Brain microvascular endothelial cell (primary cell): ENCODE measurements around the gene CDK2.

Experiments
- DNase-seq: peaks from one replicate; pipeline ENCODE4 v3.0.0-alpha.2; 2020
- H3K27ac ChIP-seq: fragments of 250-450 bp; sonication (Bioruptor Pico); 2 replicates; pipeline ENCODE4 v1.5.1; 2020; ENCODE audit warnings: mild to moderate bottlenecking, moderate library complexity
- H3K27me3 ChIP-seq: fragments of 250-450 bp; sonication (Bioruptor Pico); replicated peaks from 2 replicates; pipeline ENCODE4 v1.5.1; 2020; ENCODE audit warnings: mild to moderate bottlenecking
- H3K36me3 ChIP-seq: fragments of 250-450 bp; sonication (Bioruptor Pico); replicated peaks from 2 replicates; pipeline ENCODE4 v1.5.1; 2020; ENCODE audit warnings: mild to moderate bottlenecking
- H3K4me3 ChIP-seq: 2 replicates; pipeline ENCODE4 v1.5.1; 2011; ENCODE audit warnings: low read depth, mild to moderate bottlenecking, control low read depth, low read length, moderate library complexity
- in situ Hi-C: cut with HindIII; loops from 2 replicates; pipeline ENCODE4 v1.10.0; 2017; ENCODE audit warnings: low sequenced_read_pairs, low pct_ligation_motif_present
- TF ChIP-seq, protein P1 (sequence below): IDR thresholded peaks from 2 replicates; pipeline ENCODE4 v1.5.1; 2011; ENCODE audit warnings: low read depth, mild to moderate bottlenecking, moderate library complexity, low read length, control low read depth, inconsistent platforms; ENCODE audit errors: missing control alignments

Gene CDK2

DNA sequence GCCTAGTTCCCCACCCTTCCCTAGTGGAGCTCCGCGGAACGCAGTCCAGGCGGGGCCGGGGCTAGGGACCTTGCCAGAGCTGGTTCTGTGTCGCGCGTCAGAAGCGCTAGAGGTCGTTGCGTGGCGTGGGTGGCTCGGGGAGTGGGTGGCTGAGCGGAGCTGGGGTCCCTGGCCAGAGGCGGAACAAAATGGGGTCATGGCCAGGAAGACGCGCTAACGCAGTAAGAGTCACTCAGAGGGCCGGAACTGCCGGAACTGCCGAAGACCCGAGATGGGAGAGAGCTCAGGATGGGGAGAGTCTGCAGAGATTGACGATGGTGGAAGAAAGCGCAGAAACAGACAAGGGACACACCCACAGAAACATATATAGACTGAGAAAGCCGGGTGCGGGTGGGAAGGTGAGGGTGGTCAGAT is 30.9 kb upstream of the CDK2 start:
- Histone ChIP-seq H3K4me3 (peak overlapping the region; percentile 44), H3K27me3 (no peaks in the 10 kb centered on the region), H3K36me3 (peaks cover 2% of the 10 kb centered on the region), H3K27ac (no peak overlapping the region)
- DNase-seq = no peak
- in situ Hi-C loops = no loop called here
- TF ChIP-seq, protein P1, sequence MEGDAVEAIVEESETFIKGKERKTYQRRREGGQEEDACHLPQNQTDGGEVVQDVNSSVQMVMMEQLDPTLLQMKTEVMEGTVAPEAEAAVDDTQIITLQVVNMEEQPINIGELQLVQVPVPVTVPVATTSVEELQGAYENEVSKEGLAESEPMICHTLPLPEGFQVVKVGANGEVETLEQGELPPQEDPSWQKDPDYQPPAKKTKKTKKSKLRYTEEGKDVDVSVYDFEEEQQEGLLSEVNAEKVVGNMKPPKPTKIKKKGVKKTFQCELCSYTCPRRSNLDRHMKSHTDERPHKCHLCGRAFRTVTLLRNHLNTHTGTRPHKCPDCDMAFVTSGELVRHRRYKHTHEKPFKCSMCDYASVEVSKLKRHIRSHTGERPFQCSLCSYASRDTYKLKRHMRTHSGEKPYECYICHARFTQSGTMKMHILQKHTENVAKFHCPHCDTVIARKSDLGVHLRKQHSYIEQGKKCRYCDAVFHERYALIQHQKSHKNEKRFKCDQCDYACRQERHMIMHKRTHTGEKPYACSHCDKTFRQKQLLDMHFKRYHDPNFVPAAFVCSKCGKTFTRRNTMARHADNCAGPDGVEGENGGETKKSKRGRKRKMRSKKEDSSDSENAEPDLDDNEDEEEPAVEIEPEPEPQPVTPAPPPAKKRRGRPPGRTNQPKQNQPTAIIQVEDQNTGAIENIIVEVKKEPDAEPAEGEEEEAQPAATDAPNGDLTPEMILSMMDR = peak; percentile 16

DNA sequence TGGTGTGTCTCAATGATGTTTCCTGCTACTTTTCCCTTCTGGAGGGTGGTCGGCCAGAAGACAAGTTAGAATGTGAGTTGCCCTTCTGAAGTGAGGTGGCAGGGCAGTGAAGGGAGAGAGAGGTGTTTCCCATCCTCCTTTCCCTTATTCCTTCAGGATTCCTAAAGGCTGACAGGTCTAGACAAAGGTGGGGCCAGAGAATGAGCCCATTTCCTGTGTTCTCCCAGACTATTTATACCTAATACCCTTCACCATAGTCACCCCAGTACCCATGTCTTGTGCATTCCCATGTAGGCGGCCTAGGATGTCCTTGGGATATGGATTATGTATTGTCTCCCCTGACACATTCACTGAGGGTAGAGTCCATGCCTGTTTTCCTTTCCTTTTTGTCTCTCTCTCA is 28.6 kb upstream of the CDK2 start:
- DNase-seq = no peak
- peaks cover 13% of the 10 kb centered on the region for H3K36me3 ChIP-seq
- in situ Hi-C loops = no loop called here
- no peak overlapping the region for H3K27ac ChIP-seq
- TF ChIP-seq, protein P1 = no peak
- H3K4me3 ChIP-seq = no peak overlapping the region
- H3K27me3 ChIP-seq = no peaks in the 10 kb centered on the region

DNA sequence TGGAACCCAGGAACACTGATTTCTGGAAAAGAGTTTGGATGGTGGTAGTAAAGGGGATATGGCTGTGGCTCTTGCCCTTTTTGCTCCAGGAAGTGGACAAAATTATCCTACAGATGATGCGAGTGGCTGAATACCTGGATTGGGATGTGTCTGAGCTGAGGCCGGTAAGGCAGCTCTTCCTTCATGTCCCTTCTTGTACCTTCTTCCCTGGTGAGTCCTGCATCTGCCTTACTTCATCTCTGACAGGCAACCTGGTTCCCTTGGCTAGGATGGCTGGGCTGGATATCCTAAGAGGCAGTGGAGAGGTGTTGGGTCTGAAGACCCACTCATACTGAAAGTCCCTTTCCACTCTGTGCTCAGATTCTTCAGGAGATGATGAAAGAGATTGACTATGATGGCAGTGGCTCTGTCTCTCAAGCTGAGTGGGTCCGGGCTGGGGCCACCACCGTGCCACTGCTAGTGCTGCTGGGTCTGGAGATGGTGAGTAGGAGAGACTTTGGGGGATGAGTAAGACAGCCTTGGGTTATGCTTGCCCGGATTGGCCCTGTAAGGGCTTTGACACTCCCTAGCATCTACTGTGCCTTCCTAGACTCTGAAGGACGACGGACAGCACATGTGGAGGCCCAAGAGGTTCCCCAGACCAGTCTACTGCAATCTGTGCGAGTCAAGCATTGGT is 27.7 kb upstream of the CDK2 start:
- in situ Hi-C loops = no loop called here
- H3K36me3 ChIP-seq = peaks cover 13% of the 10 kb centered on the region
- no peak overlapping the region for H3K27ac ChIP-seq
- H3K4me3 ChIP-seq = no peak overlapping the region
- TF ChIP-seq, protein P1 = no peak
- no peaks in the 10 kb centered on the region for H3K27me3 ChIP-seq
- DNase-seq = no peak

DNA sequence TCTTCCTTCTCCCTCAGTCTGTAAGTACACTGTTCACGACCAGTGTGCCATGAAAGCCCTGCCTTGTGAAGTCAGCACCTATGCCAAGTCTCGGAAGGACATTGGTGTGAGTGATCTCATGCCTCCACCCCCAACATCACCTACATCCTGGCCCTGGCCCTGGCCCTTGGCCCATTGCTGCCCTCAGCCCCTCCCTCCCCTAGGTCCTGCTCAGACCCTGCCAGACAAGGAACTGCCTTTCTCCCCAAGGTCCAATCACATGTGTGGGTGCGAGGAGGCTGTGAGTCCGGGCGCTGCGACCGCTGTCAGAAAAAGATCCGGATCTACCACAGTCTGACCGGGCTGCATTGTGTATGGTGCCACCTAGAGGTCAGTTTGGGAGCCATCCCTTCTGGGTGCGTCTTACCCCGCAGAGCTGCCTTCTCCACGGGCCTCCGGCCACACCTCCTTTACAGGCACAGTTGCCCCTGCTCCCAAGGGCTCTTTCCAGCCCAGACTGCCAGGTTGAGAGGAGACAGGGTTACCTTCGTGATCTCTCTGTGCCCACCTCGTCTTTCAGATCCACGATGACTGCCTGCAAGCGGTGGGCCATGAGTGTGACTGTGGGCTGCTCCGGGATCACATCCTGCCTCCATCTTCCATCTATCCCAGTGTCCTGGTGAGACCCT is 26.4 kb upstream of the CDK2 start:
- peak; percentile 83 for DNase-seq
- H3K27me3 ChIP-seq = no peaks in the 10 kb centered on the region
- no peak overlapping the region for H3K27ac ChIP-seq
- TF ChIP-seq, protein P1 = peak; percentile 97
- peaks cover 19% of the 10 kb centered on the region for H3K36me3 ChIP-seq
- in situ Hi-C loops = no loop called here
- no peak overlapping the region for H3K4me3 ChIP-seq

DNA sequence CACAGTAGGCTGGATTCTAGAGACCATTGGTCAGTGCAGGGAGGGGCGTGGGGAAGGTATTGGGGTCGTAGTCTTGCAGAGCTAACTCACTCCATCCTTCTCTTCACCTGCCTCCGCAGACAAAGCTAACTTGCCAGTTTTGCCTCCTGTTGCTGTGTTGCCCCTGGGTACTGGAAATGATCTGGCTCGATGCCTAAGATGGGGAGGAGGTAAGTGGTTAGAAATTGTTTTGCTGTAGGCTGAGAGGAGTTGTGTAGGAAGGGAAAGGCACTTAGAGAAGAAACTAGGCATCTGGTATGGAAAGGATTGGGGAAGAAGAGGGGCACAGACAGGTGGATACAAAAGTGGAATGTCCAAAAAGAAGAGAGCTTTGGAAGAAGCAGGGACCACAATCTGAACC is 24.6 kb upstream of the CDK2 start:
- in situ Hi-C loops = no loop called here
- Histone ChIP-seq H3K27me3 (no peaks in the 10 kb centered on the region), H3K36me3 (peaks cover 26% of the 10 kb centered on the region), H3K4me3 (no peak overlapping the region), H3K27ac (no peak overlapping the region)
- TF ChIP-seq, protein P1 = no peak
- DNase-seq = no peak
